PC-9 (cell line): ENCODE measurements around the gene RS1.

Experiments used
- EZH2 ChIP-seq: fragments of 200-600 bp; sonication (generic); IDR thresholded peaks from 2 replicates; pipeline ENCODE4 v1.8.0; 2017; ENCODE audit warnings: antibody characterized with exemption, low read depth
- TF ChIP-seq, protein P1 (sequence below): fragments of 200-600 bp; sonication (generic); conservative IDR thresholded peaks from 2 replicates; pipeline ENCODE4 v1.6.1; 2017; ENCODE audit warnings: mixed run types, antibody characterized with exemption, mild to moderate bottlenecking, moderate library complexity

DNA sequence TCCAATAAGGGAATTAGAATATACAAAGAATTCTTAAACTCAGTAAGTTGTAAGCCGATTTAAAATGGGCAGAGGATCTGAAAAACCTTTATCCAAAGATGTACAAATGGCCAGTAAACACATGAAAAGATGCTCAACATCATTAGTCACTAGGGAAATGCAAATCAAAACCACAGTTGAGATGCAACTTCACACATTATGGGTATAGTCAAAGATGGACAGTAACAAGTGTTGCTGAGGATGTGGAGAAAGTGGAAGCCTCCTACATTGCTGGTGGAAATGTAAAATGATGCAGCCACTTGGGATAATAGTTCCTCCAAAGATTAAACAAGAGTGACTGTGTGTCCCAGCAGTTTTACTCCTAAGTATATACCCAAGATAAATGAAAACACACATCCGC is 32.6 kb downstream of the RS1 start:
- TF ChIP-seq, protein P1, sequence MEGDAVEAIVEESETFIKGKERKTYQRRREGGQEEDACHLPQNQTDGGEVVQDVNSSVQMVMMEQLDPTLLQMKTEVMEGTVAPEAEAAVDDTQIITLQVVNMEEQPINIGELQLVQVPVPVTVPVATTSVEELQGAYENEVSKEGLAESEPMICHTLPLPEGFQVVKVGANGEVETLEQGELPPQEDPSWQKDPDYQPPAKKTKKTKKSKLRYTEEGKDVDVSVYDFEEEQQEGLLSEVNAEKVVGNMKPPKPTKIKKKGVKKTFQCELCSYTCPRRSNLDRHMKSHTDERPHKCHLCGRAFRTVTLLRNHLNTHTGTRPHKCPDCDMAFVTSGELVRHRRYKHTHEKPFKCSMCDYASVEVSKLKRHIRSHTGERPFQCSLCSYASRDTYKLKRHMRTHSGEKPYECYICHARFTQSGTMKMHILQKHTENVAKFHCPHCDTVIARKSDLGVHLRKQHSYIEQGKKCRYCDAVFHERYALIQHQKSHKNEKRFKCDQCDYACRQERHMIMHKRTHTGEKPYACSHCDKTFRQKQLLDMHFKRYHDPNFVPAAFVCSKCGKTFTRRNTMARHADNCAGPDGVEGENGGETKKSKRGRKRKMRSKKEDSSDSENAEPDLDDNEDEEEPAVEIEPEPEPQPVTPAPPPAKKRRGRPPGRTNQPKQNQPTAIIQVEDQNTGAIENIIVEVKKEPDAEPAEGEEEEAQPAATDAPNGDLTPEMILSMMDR, result no peak
- TF ChIP-seq EZH2, result no peak
